NCI-H524 (cell line): Measurements from ENCODE around the gene RNF146.
"Not testable (repeated sequence)": the region's sequence is repeated elsewhere in the genome, so short reads cannot be mapped to it uniquely, and the experiment has no call there.

Experiments
- DNase-seq, 2 experiments: peaks; one replicate each; lab custom pipeline; 2025; lab: John Stamatoyannopoulos, UW

RNF146 gene, protein sequence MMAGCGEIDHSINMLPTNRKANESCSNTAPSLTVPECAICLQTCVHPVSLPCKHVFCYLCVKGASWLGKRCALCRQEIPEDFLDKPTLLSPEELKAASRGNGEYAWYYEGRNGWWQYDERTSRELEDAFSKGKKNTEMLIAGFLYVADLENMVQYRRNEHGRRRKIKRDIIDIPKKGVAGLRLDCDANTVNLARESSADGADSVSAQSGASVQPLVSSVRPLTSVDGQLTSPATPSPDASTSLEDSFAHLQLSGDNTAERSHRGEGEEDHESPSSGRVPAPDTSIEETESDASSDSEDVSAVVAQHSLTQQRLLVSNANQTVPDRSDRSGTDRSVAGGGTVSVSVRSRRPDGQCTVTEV

GRCh38 chr6:127266178-127266891, at the start of gene RNF146:
RNF146 (plus strand) TSS chr6:127266864; CDS start chr6:127280339, 13,475 bp downstream.
- DNase-seq: peak; percentile 86 to 95

GRCh38 chr6:127219869-127220268, 46.8 kb upstream of the RNF146 start:
- DNase-seq: no peak

DNA sequence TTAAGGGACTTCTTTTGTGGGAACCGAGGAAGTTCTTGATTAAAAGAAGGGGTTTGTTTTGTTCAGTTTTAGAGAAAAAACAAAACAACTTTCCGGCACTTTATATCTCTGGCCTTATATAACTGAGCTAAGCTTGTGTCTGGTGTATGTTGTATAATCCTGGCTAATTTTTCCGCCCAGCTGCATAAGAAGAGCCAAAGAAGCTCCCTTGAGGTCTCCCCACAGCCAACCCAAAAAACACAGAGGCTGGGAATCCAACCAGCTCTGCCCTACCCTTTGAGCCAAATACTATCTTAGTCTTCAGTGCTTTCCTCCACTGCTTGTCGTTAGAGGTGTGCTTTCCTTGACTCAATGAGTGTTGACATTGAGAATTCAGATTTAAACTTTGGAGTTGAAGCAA, 45.5 kb upstream of the RNF146 start:
- no peak for DNase-seq

GRCh38 chr6:127222418-127222817, 44.2 kb upstream of the RNF146 start:
- no peak for DNase-seq

DNA sequence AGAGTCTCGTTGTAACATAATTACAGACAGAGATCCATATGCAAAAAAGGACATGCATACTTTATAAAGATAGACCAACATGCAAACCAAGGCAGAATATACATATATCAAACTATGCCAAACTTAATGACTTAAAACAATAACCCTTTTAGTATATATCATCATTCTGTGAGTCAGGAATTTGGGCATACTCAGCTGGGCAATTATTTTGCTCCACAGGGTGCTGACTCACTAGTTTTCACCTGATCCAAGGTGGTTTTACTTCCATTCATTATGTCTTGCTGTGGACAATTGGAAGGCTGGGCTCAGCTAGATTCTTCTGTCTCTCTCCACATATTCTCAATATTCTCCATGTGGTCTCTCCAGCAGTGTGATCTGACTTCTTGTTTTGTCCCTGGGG, 41.2 kb upstream of the RNF146 start:
- no peak for DNase-seq

- not testable (repeated sequence) for DNase-seq
These were observed 32.8 kb upstream of the RNF146 start for GRCh38 chr6:127233819-127234218.

- no peak for DNase-seq
These were observed 23.2 kb upstream of the RNF146 start for GRCh38 chr6:127243501-127243900.

DNA sequence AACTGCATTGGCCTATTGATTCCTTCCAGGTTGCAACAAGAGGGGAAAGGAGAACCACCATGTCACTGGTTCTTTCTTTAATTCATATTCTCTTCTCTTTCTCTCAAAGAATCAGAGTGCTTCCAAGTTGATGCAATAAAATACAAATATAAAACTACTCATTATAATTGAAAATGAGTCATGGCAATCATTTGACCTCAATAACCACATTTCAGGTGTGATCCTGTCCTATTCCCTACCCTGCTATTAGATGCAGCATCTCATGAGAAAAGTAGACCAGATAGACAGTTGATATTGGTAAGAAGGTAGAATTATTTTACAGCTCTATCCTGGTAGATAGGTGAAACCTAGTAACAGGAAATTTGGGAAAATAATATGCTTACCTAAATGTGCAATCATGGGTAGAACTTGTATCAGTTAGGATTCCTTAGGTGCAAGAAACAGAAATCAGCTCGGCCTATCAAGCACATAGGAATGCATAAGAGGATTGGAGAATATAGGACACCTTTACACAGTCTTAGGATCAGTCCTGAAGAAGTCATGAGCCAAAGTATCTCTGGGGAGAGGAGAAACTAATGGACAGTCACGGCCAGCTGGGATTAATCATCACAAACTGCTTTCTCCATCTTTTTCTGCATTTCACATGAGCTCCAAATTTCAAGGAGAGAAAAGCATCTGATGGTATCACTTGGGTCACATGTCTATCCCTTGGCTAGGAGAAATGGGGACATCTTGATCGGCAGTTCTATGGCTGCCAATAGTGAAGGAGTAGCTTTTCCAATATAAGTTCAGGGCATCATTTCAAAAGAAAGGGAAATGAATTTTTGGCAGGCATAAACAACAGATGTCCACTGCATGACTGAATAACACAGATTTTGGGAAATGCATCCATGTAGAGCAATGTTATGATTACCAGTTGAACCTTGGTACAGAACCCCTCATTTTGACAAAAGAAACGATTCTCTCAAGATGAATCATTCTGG, 19.3 kb upstream of the RNF146 start:
- DNase-seq: no peak

GRCh38 chr6:127249621-127250020, 17.0 kb upstream of the RNF146 start:
- no peak for DNase-seq

GRCh38 chr6:127255286-127255685, 11.4 kb upstream of the RNF146 start:
- DNase-seq: no peak

- DNase-seq: no peak
These were observed 3.8 kb upstream of the RNF146 start for GRCh38 chr6:127262896-127263295.

- DNase-seq: no peak
These were observed 3.2 kb upstream of the RNF146 start for GRCh38 chr6:127263481-127263880.

GRCh38 chr6:127266892-127267645, 405 bp downstream of the RNF146 start:
- peak; percentile 37 to 59 for DNase-seq

GRCh38 chr6:127267646-127268625, 1.3 kb downstream of the RNF146 start:
- peak in 1 of 2 experiments; percentile 59 for DNase-seq

GRCh38 chr6:127272576-127272975, 5.9 kb downstream of the RNF146 start:
- DNase-seq: no peak

DNA sequence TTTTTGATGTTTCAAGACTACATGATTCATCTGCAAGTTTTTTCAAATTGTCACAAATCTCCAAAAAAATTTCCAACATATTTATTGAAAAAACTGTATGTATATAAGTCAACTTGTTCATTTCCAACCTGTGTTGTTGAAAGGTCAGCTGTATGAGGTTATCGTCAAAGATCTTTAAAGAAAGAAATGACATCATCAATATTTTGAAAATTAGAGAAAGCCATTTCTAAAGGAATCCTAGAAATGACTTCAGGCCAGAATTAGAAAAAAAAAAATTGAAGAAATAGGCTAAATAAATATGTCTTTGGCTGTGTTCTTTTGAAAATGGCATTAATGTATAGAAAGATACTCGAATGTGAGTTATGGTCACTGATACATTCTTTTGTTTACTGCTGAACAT, 6.8 kb downstream of the RNF146 start:
- DNase-seq: no peak

DNA sequence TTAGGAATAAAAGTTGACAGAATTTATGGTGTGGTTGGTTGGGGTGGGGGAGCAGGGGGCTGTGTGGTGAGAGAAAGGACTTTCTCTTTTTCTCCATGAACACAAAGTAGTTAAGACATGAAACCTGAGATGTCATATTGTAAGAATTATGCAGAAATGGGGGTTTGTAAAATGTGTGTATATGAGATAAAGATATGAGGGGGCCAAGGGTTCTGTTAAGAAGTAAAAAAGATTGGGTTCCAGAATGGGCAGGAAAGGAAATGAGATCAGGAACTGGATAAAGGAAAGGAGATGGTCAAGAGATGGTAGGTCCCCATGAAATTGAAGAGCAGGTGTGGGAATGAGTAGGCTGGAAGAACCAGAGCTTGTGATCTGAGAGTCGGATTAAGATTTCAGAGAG, 9.7 kb downstream of the RNF146 start:
- no peak for DNase-seq

DNA sequence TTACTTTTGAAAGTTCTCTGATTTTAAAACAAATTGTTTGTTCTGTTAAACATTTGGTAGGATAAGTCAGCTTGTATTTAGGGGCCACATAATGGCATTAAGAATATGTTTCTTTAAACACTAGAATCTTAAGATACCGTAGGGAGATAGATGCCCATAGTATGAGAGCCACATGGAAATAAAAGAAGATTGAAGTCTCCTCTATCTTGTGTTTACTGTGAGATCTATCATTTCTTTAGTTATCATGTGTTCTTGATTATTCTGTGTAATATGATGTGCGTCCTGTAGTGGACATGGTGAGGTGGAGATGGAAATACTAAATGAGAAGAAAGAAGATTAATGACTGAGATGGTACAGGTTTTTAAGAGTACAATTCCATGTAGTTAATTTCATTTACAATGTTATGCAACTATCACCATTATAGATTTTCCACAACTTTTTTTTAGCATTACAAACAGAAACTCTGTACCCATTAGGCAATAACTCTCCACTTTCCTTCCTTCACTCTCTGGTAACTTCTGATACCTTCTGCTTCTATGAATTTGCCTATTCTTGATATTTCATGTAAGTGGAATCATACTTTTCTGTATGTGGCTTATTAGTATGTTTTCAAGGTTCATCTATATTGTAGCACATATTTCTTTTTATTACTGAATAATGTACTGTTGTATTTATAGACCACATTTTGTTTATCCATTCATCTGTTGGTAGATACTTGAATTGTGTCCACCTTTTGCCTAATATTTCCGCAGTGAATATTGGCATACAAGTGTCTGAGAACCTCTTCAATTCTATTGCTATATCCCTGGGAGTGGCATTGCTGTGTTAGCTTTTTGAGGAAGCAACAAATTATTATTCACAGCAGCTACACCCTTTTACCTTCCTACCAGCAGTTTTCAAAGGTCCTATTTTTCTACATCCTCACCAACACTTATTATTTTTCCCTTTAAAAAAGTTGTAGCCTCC, 11.5 kb downstream of the RNF146 start:
- no peak for DNase-seq

DNA sequence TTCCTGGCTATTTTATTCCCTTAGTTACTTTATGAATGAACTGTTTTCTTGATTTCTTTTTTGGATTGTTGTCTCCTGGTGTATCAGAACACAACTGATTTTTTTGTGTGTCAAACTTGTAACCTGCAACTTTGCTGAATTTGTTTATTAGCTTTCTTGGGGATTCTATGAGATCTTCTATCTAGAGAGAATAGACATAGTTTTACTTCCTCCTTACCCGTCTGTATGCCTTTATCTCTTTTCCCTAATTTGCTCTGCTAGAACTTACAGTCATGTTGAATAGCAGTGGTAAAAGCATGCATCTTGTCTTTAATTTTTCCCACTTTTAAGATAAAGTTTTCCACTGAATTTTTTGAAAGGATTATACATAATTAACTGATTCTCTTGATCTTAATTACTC, 13.2 kb downstream of the RNF146 start:
- no peak for DNase-seq
